LNCaP clone FGC (cell line): ENCODE measurements around the gene SLC26A5.

ENCODE experiments used
- DNase-seq: peaks from one replicate; pipeline ENCODE4 v3.0.0-alpha.2; 2011; ENCODE audit warnings: low read depth
- H3K4me3 ChIP-seq: 2 replicates; pipeline ENCODE4 v1.5.1; 2011; ENCODE audit warnings: mild to moderate bottlenecking, low read depth, low read length, control low read depth
- TF ChIP-seq, protein P1 (sequence below): IDR thresholded peaks from 2 replicates; pipeline ENCODE4 v1.5.1; 2012; ENCODE audit warnings: mild to moderate bottlenecking; ENCODE audit not compliant: control insufficient read depth, insufficient read depth; ENCODE audit errors: extremely low read depth

Gene SLC26A5

DNA sequence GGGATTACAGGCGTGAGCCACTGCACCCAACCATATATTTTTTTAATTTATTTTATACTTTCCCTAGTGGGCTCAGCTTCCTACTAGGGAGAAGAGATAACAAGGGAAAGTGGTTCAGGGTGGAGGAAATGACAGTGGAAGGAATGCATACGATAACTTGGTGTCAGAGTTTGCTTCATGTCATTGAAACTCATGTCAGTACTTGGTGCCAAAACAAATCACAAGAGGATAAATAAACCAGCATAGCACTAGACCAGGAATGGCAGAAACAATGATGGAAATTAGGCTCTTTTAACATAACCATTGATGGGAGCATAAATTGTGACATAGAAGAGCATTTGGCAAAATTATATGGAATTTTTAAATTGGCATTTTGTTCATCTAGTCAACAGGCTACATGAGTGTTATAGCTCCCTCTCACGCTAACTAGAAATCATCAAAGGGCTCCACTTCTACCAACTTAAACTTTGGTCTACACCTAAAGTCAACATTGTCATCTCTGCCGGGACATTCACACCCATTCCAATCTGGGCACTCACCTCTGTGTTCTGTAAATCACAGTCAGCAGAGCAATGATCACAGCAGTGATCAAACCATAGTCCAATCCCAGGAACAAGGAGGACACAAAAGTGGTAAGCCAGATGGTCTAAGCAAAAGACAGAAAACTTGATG lies 57.4 kb downstream of the SLC26A5 start:
- DNase-seq = no peak
- no peak overlapping the region for H3K4me3 ChIP-seq
- TF ChIP-seq, protein P1, sequence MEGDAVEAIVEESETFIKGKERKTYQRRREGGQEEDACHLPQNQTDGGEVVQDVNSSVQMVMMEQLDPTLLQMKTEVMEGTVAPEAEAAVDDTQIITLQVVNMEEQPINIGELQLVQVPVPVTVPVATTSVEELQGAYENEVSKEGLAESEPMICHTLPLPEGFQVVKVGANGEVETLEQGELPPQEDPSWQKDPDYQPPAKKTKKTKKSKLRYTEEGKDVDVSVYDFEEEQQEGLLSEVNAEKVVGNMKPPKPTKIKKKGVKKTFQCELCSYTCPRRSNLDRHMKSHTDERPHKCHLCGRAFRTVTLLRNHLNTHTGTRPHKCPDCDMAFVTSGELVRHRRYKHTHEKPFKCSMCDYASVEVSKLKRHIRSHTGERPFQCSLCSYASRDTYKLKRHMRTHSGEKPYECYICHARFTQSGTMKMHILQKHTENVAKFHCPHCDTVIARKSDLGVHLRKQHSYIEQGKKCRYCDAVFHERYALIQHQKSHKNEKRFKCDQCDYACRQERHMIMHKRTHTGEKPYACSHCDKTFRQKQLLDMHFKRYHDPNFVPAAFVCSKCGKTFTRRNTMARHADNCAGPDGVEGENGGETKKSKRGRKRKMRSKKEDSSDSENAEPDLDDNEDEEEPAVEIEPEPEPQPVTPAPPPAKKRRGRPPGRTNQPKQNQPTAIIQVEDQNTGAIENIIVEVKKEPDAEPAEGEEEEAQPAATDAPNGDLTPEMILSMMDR = no peak

DNA sequence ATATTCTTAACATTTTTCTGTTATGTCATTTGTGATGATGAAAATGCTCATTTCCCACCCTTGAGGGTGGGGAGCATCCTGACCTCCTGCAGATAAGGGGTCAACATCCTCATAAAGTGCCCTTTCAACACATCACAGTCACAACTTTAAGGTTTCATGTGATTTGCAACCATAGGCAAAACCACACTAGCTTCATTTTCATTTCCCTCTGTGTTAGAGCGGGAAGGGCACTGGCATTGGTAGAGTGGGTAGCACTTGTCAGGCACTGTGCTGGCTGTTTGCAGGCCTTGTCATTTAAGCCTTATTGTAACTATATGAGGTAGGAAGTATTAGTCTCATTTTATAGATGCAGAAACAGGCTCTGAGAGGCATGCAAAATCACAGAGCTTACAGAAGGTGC lies 58.8 kb downstream of the SLC26A5 start:
- no peak overlapping the region for H3K4me3 ChIP-seq
- TF ChIP-seq, protein P1 = no peak
- DNase-seq = no peak

DNA sequence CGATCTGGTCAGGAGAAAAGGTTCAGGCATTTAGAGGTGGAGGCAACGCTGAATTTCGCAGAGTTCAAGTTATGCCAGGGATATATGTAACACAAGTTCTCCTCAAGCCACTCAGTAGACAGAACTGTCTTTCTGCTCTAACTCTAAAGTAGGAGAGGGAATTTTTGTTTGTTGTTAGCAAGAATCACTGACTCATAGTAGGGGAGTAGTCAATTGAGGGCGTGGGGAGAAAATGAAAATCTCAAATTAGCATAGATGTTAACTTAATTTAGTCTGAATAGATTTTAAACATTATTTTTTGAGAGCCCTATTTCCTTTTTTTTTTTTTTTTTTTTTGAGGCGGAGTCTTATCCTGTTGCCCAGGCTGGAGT lies 64.0 kb downstream of the SLC26A5 start:
- TF ChIP-seq, protein P1 = no peak
- DNase-seq = no peak
- H3K4me3 ChIP-seq = no peak overlapping the region

DNA sequence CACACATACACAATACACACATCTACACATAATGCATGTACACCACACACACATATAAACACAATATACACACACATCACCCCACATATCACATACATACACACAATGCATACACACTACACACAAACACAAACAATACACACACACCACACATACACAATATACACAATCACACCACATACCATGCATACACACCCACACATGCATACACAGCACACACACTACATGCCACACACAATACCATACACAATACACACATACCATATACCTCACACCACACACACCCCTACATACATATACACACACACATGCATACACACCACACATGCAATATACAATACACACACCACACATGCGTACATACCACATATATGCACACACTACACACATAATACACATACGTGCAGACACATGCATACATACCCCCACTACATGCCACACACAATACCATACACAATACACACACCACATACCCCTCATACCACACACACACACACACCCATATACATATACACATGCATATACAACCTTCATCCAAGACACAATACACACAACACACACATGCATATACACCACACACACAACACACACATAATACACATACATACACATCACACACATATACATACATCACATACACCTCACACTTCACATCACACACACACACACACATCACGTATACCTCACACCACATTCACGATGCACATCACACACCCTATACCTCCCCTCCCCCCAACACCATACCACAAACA lies 64.6 kb downstream of the SLC26A5 start:
- no peak overlapping the region for H3K4me3 ChIP-seq
- DNase-seq = no peak
- TF ChIP-seq, protein P1 = no peak

DNA sequence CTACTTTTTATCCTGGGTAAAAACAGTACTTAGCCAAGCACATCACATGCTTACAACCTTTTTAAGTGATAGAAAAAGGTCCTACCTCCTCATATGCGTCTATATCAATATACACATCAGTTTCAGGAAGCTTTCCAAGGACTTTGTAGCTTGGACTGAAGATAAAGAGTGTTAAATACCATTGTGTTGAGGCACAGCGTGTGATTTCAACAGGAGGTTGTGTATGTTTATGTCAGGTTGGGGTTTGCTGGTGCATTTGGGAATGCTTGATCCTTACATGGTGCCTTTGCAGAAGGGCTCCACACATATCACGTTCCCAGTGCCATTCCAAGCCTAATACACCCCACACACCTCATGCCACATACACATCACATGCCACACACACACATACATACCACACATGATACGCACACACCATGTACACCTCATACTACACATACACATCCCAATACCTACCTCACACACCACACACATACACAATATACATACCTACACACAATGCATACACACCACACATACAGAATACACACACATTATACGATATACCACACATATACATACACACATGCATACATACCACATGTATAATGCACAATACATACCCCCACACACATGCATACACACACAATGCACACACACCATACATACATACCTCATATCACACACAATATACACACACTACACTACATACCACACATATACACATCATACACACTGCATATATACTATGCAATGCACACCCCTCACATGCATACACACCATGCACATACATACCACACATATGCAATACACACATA lies 65.4 kb downstream of the SLC26A5 start:
- TF ChIP-seq, protein P1 = no peak
- no peak overlapping the region for H3K4me3 ChIP-seq
- no peak for DNase-seq

DNA sequence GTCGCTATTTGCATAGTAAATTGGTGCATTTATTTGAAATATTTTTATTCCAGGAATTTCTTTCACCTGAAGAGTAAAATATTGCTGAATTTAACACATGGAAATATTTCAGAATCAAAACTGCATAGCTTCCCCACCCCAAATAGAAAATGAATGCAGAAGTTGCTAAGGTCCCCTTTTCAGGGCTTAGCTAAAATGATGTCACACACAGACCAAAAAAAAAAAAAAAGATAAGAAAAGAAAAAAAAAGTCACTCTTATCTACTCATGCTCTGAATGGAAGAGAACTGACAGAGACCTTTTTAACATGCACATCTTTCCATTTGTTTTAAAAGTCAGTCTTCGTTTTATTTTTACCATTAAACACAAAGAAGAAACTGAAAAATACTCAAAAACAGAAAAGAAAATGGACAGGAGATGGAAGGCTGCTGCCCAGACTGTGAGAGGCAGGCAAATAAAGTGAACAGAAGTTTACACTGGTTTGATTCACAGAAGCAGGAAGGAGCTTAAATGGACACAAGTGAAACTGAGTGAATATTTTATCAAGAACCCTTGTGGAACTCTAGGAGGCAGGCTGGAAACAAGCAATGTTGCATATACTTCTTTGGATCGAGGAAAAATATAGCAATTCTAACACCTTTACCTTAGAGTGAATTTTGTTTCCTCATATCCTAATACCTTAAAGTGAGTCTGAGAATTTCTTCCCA lies 66.6 kb downstream of the SLC26A5 start:
- no peak for DNase-seq
- TF ChIP-seq, protein P1 = no peak
- no peak overlapping the region for H3K4me3 ChIP-seq
